HepG2 (cell line): ENCODE data around the gene ZACN. TPM values are rescaled to one million over a fixed set of nuclear protein-coding genes. Genes with fewer than 3 reads are reported as not detected.

Experiments used
- CBX2 ChIP-seq, 2 experiments: fragments of 200-600 bp in 1 of 2; sonication (generic); formaldehyde crosslinking in 1 of 2; IDR thresholded peaks; 2 replicates each; pipeline versions ENCODE4 v1.7.0 to v1.8.1; 2018 to 2022; ENCODE audit warnings: low read depth in 2 of 2, low read length in 1 of 2, mild to moderate bottlenecking in 1 of 2, missing genetic modification reagents in 1 of 2
- DR1 ChIP-seq: sonication (generic); formaldehyde crosslinking; IDR thresholded peaks from 2 replicates; pipeline ENCODE4 v1.8.0; 2021; ENCODE audit warnings: mild to moderate bottlenecking, missing genetic modification reagents, inconsistent platforms
- HHEX ChIP-seq: IDR thresholded peaks from 2 replicates; pipeline ENCODE4 v1.6.1; 2016; ENCODE audit warnings: control low read depth
- IKZF1 ChIP-seq: fragments of 450-650 bp; IDR thresholded peaks from 2 replicates; pipeline ENCODE4 v1.7.1; 2016
- IRF2 ChIP-seq: IDR thresholded peaks from 2 replicates; pipeline ENCODE4 v1.6.1; 2018; ENCODE audit warnings: missing genetic modification reagents, missing compliant biosample characterization
- KLF13 ChIP-seq: sonication (generic); formaldehyde crosslinking; IDR thresholded peaks from 2 replicates; pipeline ENCODE4 v1.4.0; 2020; ENCODE audit warnings: mild to moderate bottlenecking, missing genetic modification reagents
- NFE2 ChIP-seq: sonication (generic); formaldehyde crosslinking; IDR thresholded peaks from 2 replicates; pipeline ENCODE4 v1.4.0; 2020; ENCODE audit warnings: missing genetic modification reagents
- NFIB ChIP-seq: sonication (generic); formaldehyde crosslinking; IDR thresholded peaks from 2 replicates; pipeline ENCODE4 v1.9.0; 2021; ENCODE audit warnings: missing genetic modification reagents, mild to moderate bottlenecking, borderline replicate concordance
- NFYC ChIP-seq: IDR thresholded peaks from 2 replicates; pipeline ENCODE4 v1.6.1; 2016; ENCODE audit warnings: missing genetic modification reagents, missing compliant biosample characterization
- PHF5A ChIP-seq: IDR thresholded peaks from one replicate; pipeline ENCODE4 v1.6.1; 2018; ENCODE audit warnings: low read depth, missing genetic modification reagents; ENCODE audit not compliant: unreplicated experiment
- POLR2G ChIP-seq: fragments of 200-400 bp; formaldehyde crosslinking; IDR thresholded peaks from 2 replicates; pipeline ENCODE4 v1.6.1; 2018; ENCODE audit warnings: mild to moderate bottlenecking, low read depth, low read length, moderate library complexity
- RARA ChIP-seq: IDR thresholded peaks from 2 replicates; pipeline ENCODE4 v1.6.1; 2016; ENCODE audit warnings: missing genetic modification reagents, missing compliant biosample characterization
- SMAD9 ChIP-seq: sonication (generic); formaldehyde crosslinking; IDR thresholded peaks from 2 replicates; pipeline ENCODE4 v1.5.1; 2020; ENCODE audit warnings: mild to moderate bottlenecking, missing genetic modification reagents
- SRSF9 ChIP-seq: fragments of 200-400 bp; formaldehyde crosslinking; IDR thresholded peaks from 2 replicates; pipeline ENCODE4 v1.6.1; 2018; ENCODE audit warnings: borderline replicate concordance, mild to moderate bottlenecking, low read depth, low read length; ENCODE audit not compliant: insufficient read depth, poor library complexity, severe bottlenecking
- SRY ChIP-seq: sonication (generic); formaldehyde crosslinking; IDR thresholded peaks from 2 replicates; pipeline ENCODE4 v1.8.0; 2022; ENCODE audit warnings: mild to moderate bottlenecking, missing genetic modification reagents
- ZFP36 ChIP-seq: fragments of 150-350 bp; IDR thresholded peaks from 2 replicates; pipeline ENCODE4 v1.6.1; 2018; ENCODE audit warnings: borderline replicate concordance, low read length, low read depth; ENCODE audit not compliant: partially characterized antibody
- ZMAT5 ChIP-seq: sonication (generic); formaldehyde crosslinking; IDR thresholded peaks from 2 replicates; pipeline ENCODE4 v1.5.0; 2020; ENCODE audit warnings: mild to moderate bottlenecking, low read depth, missing genetic modification reagents, borderline replicate concordance
- ZMYM3 ChIP-seq: sonication (generic); formaldehyde crosslinking; IDR thresholded peaks from 2 replicates; pipeline ENCODE4 v1.5.1; 2020; ENCODE audit warnings: mild to moderate bottlenecking, missing genetic modification reagents
- ZNF253 ChIP-seq: sonication (generic); formaldehyde crosslinking; IDR thresholded peaks from 2 replicates; pipeline ENCODE4 v1.8.0; 2022; ENCODE audit warnings: mild to moderate bottlenecking, missing genetic modification reagents, borderline replicate concordance
- ZNF543 ChIP-seq: sonication (generic); formaldehyde crosslinking; IDR thresholded peaks from 2 replicates; pipeline ENCODE4 v1.4.0; 2020; ENCODE audit warnings: mild to moderate bottlenecking, missing genetic modification reagents
- ZNF724P ChIP-seq: sonication (generic); formaldehyde crosslinking; IDR thresholded peaks from 2 replicates; pipeline ENCODE4 v1.8.0; 2022; ENCODE audit warnings: missing genetic modification reagents, borderline replicate concordance
- ZNF775 ChIP-seq: sonication (generic); formaldehyde crosslinking; IDR thresholded peaks from 2 replicates; pipeline ENCODE4 v1.4.0; 2020; ENCODE audit warnings: missing genetic modification reagents, mild to moderate bottlenecking, moderate library complexity, borderline replicate concordance
- ZNF777 ChIP-seq: sonication (generic); formaldehyde crosslinking; IDR thresholded peaks from 2 replicates; pipeline ENCODE4 v1.4.0; 2020; ENCODE audit warnings: missing genetic modification reagents
- ZNF788 ChIP-seq: sonication (generic); formaldehyde crosslinking; IDR thresholded peaks from 2 replicates; pipeline ENCODE4 v1.5.0; 2020; ENCODE audit warnings: mild to moderate bottlenecking, missing genetic modification reagents, borderline replicate concordance
- ZNF878 ChIP-seq: sonication (generic); formaldehyde crosslinking; IDR thresholded peaks from 2 replicates; pipeline ENCODE4 v1.8.1; 2023; ENCODE audit warnings: mild to moderate bottlenecking, missing genetic modification reagents, moderate library complexity
- ZSCAN12 ChIP-seq: sonication (generic); formaldehyde crosslinking; IDR thresholded peaks from 2 replicates; pipeline ENCODE4 v1.9.0; 2021; ENCODE audit warnings: mild to moderate bottlenecking, missing genetic modification reagents
- polyA plus RNA-seq, 8 experiments: library from polyadenylated mRNA; depleted of rRNA in 3 of 8; stranded (reverse) in 7 of 8; unstranded in 1 of 8; fragments of >200 nt; fragmentation: Illumina TruSeq in 4 of 8; extraction: Trizol in 4 of 8; gene quantifications; 2 replicates each; pipeline versions ENCODE4 v1.2.1 to v1.2.3, GENCODE V29; 2011 to 2016; ENCODE audit warnings: low read depth in 4 of 8, missing spikeins in 1 of 8, mixed read lengths in 1 of 8; ENCODE audit not compliant: insufficient read depth in 1 of 8
- total RNA-seq, 5 experiments: library from RNA; depleted of rRNA; stranded (reverse); fragments of >200 nt; fragmentation: Illumina TruSeq; extraction: Trizol; gene quantifications; 2 replicates each; pipeline ENCODE4 v1.2.3, GENCODE V29; 2016; ENCODE audit warnings: low read depth in 1 of 5
- TF ChIP-seq, protein P1 (sequence below): sonication (generic); formaldehyde crosslinking; IDR thresholded peaks from 2 replicates; pipeline ENCODE4 v1.8.0; 2022; ENCODE audit warnings: missing genetic modification reagents, mild to moderate bottlenecking, inconsistent platforms, borderline replicate concordance
- TF ChIP-seq, protein P2 (sequence below): IDR thresholded peaks from 2 replicates; pipeline ENCODE4 v1.6.1; 2016; ENCODE audit warnings: control low read depth

Gene ZACN
- total and polyA plus RNA-seq, 2 of the 13 experiments (the other 11 are each of a cell fraction or from before 2014, with no cell fraction given), result 0.11 to 0.15 TPM

DNA sequence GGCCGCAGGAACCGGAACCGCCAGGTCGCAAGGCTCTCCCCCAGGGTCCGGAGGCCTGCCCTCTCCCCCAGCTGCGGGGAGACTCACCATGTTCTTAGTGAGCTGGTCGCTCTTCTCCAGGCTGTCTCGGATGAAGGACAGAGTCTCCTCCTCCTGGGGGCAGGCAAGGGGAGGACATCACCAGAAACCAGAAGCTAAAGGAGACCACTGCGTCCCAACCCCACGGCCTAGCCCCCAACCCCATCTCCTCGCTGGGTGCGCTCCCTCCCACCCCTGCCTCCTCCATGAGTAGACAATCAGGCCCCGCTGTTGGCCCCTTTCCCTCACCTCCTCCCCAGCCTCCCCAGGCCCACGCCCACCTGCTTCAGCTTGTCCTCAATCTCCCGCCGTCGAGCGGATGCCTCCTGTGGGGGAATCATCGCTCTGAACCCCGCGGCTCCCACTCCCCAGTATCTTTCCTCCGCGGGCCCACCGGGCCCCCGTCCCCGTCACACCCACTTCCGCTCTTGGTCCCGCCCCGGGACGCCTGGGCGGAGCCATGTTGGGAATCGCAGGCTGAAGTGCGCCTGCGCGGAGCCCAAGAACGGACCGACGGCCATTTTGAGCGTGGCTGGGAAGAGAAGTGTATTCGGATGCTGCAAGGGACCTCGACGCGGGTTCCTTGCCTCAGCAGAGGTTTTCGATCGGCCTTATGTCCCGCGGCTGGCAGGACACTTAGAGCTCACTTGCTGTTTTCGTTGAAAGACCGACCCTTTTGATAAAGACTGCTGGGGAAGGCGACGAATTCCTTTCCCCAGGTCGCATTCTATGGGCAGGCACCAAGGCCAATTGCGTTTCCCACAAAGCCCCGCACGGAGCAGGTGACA is 24.5 kb downstream of the ZACN start, which contains the start of gene EXOC7 (continued):
- TF ChIP-seq CBX2 (IDR thresholded peaks at IDR 0.05; ENCODE audit: low read depth, low read length), result no peak
- no peak for TF ChIP-seq CBX2 (CRISPR knock-in tag; IDR thresholded peaks at IDR 0.05; ENCODE audit: low read depth)
- no peak for TF ChIP-seq ZNF777 (CRISPR knock-in tag)
- no peak; the same call in 1 of the 2 replicates for TF ChIP-seq ZMYM3
- peak; percentile 67; the same call in 1 of the 2 replicates for TF ChIP-seq DR1 (CRISPR knock-in tag)
- no peak for TF ChIP-seq HHEX
- no peak for TF ChIP-seq SRSF9
- TF ChIP-seq ZNF878 (CRISPR knock-in tag), result no peak; the same call in 1 of the 2 replicates
- TF ChIP-seq ZNF788 (CRISPR knock-in tag), result peak; percentile 0; the same call in 1 of the 2 replicates
- no peak for TF ChIP-seq ZMAT5
- TF ChIP-seq NFIB (CRISPR knock-in tag), result no peak
- no peak for TF ChIP-seq NFE2 (CRISPR knock-in tag)
- TF ChIP-seq, protein P1, sequence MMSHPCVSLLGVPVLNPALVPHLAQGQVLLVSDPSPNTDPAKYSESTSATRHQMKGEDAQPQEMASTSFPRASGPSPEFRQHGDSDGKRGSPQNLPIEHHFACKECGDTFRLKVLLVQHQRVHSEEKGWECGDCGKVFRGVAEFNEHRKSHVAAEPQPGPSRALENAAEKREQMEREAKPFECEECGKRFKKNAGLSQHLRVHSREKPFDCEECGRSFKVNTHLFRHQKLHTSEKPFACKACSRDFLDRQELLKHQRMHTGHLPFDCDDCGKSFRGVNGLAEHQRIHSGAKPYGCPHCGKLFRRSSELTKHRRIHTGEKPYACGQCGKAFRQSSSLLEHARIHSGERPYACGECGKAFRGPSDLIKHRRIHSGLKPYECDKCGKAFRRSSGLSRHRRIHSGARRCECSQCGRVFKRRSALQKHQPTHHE (CRISPR knock-in tag), result 0 out of 2 replicates have a peak, but pooled peaks have one; percentile 61
- TF ChIP-seq, protein P2, sequence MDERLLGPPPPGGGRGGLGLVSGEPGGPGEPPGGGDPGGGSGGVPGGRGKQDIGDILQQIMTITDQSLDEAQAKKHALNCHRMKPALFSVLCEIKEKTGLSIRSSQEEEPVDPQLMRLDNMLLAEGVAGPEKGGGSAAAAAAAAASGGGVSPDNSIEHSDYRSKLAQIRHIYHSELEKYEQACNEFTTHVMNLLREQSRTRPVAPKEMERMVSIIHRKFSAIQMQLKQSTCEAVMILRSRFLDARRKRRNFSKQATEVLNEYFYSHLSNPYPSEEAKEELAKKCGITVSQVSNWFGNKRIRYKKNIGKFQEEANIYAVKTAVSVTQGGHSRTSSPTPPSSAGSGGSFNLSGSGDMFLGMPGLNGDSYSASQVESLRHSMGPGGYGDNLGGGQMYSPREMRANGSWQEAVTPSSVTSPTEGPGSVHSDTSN (CRISPR knock-in tag), result no peak
- TF ChIP-seq POLR2G, result peak; percentile 97
- no peak for TF ChIP-seq ZNF724P (CRISPR knock-in tag)
- TF ChIP-seq SRY, result peak; percentile 75; the same call in 1 of the 2 replicates
- peak; percentile 81; the same call in 1 of the 2 replicates for TF ChIP-seq SMAD9 (CRISPR knock-in tag)
- no peak for TF ChIP-seq ZNF543 (CRISPR knock-in tag)
- peak; percentile 47; the same call in 1 of the 2 replicates for TF ChIP-seq ZNF253 (CRISPR knock-in tag)
- no peak for TF ChIP-seq ZFP36
- peak; percentile 55 for TF ChIP-seq PHF5A
- TF ChIP-seq ZSCAN12, result no peak
- TF ChIP-seq IKZF1, result no peak
- TF ChIP-seq NFYC (CRISPR knock-in tag), result no peak
- TF ChIP-seq KLF13, result 0 out of 2 replicates have a peak, but pooled peaks have one; percentile 77
- no peak; the same call in 1 of the 2 replicates for TF ChIP-seq ZNF775 (CRISPR knock-in tag)
- TF ChIP-seq IRF2 (CRISPR knock-in tag), result peak; percentile 72; the same call in 1 of the 2 replicates
- no peak for TF ChIP-seq RARA (CRISPR knock-in tag)
